Esophagus squamous epithelium (tissue), 5 donors: ENCODE results near the gene LIM2. TPM values are rescaled to one million over a fixed set of nuclear protein-coding genes. Genes with fewer than 3 reads are reported as not detected.
"Not testable (repeated sequence)": the region's sequence is repeated elsewhere in the genome, so short reads cannot be mapped to it uniquely, and the experiment has no call there.

ENCODE experiments used
- DNase-seq: peaks from one replicate; lab custom pipeline; 2025; lab: John Stamatoyannopoulos, UW
- H3K27ac ChIP-seq, 4 donors: fragments of 200-600 bp; sonication (generic); one replicate each; pipeline ENCODE4 v1.5.1; 2016 to 2019; ENCODE audit warnings: mild to moderate bottlenecking in 1 of 4
- H3K27me3 ChIP-seq, 4 donors: fragments of 200-600 bp; sonication (generic); 1 replicate in 3 of 4; 2 replicates in 1 of 4; pipeline versions ENCODE4 v1.5.1 to v1.6.0; 2017 to 2021; ENCODE audit warnings: antibody characterized with exemption in 1 of 4
- H3K36me3 ChIP-seq, 3 donors: fragments of 200-600 bp; sonication (generic); one replicate each; pipeline ENCODE4 v1.5.1; 2016 to 2019
- H3K4me1 ChIP-seq, 3 donors: fragments of 200-600 bp; sonication (generic); one replicate each; pipeline ENCODE4 v1.5.1; 2017 to 2019
- H3K4me3 ChIP-seq, 4 donors: fragments of 200-600 bp; sonication (generic); 1 replicate in 3 of 4; 2 replicates in 1 of 4; pipeline ENCODE4 v1.5.1; 2016 to 2019; ENCODE audit warnings: mild to moderate bottlenecking in 2 of 4, moderate library complexity in 1 of 4
- H3K9me3 ChIP-seq, 3 donors: fragments of 200-600 bp; sonication (generic); one replicate each; pipeline ENCODE4 v1.5.1; 2016 to 2019
- CTCF ChIP-seq, 6 experiments: fragments of 450-650 bp in 4 of 6; fragments of 200-600 bp in 2 of 6; sonication (generic) in 2 of 6; IDR thresholded peaks; one replicate each; pipeline ENCODE4 v1.5.1; 2016 to 2019; ENCODE audit warnings: antibody characterized with exemption in 6 of 6, mild to moderate bottlenecking in 4 of 6, moderate library complexity in 4 of 6
- POLR2A ChIP-seq, 4 donors: fragments of 450-650 bp; IDR thresholded peaks; one replicate each; pipeline ENCODE4 v1.6.1; 2017; ENCODE audit warnings: antibody characterized with exemption in 4 of 4, mild to moderate bottlenecking in 4 of 4, moderate library complexity in 3 of 4
- WGBS, 2 donors: methylation state at CpG; one replicate each; pipeline ENCODE4 v1.1.5; 2018; 5-methylcytosine and 5-hydroxymethylcytosine counted together
- intact Hi-C: fragments of 100-400 bp; cut with DNase I; formaldehyde crosslinking; loops from one replicate; pipeline ENCODE4 v1.15.0; 2022
- total RNA-seq, 4 donors: library from RNA; depleted of rRNA; stranded (reverse); fragments of >200 nt; gene quantifications; one replicate each; pipeline ENCODE4 v1.1.0, GENCODE V29; 2016
- donor health status: DM: yes; HTN: yes; CAD: no.

The LIM2 gene
- total RNA-seq, 4 donors from 2014 or later: not detected

DNA sequence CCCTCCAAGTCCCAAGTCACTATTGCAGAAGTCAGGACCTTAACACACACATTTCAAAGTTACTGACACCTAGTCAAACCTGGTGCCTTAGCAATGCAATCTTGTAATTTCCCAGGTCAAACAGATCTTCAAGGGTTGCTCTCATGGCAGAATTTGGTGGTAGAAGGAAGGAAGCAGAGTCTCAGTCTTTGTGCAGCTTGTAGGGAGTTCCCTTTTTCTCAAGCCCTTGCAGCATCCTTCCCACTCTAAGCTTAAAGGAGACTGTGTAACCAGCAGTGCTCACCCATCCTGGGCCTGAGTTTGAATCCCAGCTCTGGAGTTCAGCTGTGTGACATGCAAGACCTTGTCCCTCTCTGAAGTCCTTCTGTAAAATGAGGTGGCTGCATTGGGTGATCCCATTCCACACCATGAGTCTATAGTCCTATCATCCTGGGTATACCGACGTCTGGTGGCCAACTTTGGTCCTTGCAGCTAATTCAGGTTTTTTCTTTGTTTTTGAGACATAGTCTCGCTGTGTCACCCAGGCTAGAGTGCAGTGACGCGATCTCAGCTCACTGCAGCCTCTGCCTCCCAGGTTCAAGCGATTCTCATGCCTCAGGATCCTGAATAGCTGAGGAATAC is 19.8 kb upstream of the LIM2 start:
- H3K4me3 ChIP-seq: no peak overlapping the region
- DNase-seq: no peak
- H3K27me3 ChIP-seq: peaks cover 0 to 7% (median 0%) of the 10 kb centered on the region in 4 donors
- WGBS, 2 donors: 37 to 39% methylated on average over 6 of the region's 6 CpGs
- TF ChIP-seq CTCF (IDR thresholded peaks at IDR 0.05) (peak in 5 of 6 experiments; percentile 44 to 73 (median 57)), POLR2A (IDR thresholded peaks at IDR 0.05) (no peak)
- H3K36me3 ChIP-seq: no peaks in the 10 kb centered on the region
- H3K4me1 ChIP-seq: no peaks in the 10 kb centered on the region
- peaks cover 0 to 4% (median 3%) of the 10 kb centered on the region in 3 donors for H3K9me3 ChIP-seq
- H3K27ac ChIP-seq: no peak overlapping the region
- intact Hi-C loops: loop anchor here (10.0 kb wide), 1 partner anchor 73 kb away; no protein-coding TSS in a partner anchor

GRCh38 chr19:51402117-51402516 is 14.3 kb upstream of the LIM2 start:
- TF ChIP-seq CTCF (IDR thresholded peaks at IDR 0.05) (no peak), POLR2A (IDR thresholded peaks at IDR 0.05) (no peak)
- Histone ChIP-seq H3K27me3 (peaks cover 0 to 7% (median 0%) of the 10 kb centered on the region in 4 donors), H3K36me3 (no peaks in the 10 kb centered on the region), H3K4me3 (no peak overlapping the region), H3K27ac (no peak overlapping the region), H3K4me1 (peaks cover 0 to 9% (median 0%) of the 10 kb centered on the region in 3 donors), H3K9me3 (peaks cover 0 to 18% (median 11%) of the 10 kb centered on the region in 3 donors)
- 91 to 92% methylated on average over 8 to 9 of the region's 9 CpGs for WGBS, 2 donors
- intact Hi-C loops: loop anchor here (10.0 kb wide), 1 partner anchor 67 kb away; no protein-coding TSS in a partner anchor
- no peak for DNase-seq

DNA sequence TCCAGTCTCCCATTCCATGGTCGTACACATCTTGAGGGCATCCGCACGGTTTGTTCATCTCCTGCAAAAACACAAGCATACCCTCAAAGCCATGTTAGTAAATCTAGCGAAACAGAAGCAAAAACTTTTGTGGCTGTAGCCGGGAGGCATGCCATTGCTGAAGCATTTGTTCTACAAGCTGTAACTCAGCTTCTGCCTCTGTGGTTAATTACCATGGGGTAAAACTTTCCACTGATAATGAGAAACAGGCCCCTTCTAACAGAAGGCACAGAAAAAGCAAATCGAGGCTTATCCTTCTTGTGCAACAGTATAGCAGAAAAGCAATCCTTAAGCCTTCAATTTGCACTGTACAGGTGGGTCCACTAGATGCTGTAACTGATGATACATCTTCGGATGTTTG is 12.2 kb upstream of the LIM2 start:
- H3K27ac ChIP-seq, DNase-seq, H3K36me3 ChIP-seq, H3K4me3 ChIP-seq, H3K27me3 ChIP-seq: not testable (repeated sequence)
- intact Hi-C loops: loop anchor here (10.0 kb wide), 1 partner anchor 65 kb away; no protein-coding TSS in a partner anchor
- peaks cover 0 to 25% (median under 1%) of the 10 kb centered on the region in 3 donors for H3K4me1 ChIP-seq
- WGBS, 2 donors: 82 to 83% methylated on average over 7 of the region's 7 CpGs
- peaks cover 0 to 18% (median 11%) of the 10 kb centered on the region in 3 donors for H3K9me3 ChIP-seq

- Histone ChIP-seq H3K4me3 (no peak overlapping the region), H3K4me1 (peaks cover 5 to 32% (median 7%) of the 10 kb centered on the region in 3 donors), H3K27me3 (no peaks in the 10 kb centered on the region), H3K27ac (no peak overlapping the region), H3K9me3 (peaks cover 0 to 18% (median 11%) of the 10 kb centered on the region in 3 donors), H3K36me3 (no peaks in the 10 kb centered on the region)
- WGBS, 2 donors: 88 to 89% methylated on average over 5 of the region's 5 CpGs
- TF ChIP-seq POLR2A (IDR thresholded peaks at IDR 0.05) (no peak), CTCF (IDR thresholded peaks at IDR 0.05) (no peak)
- intact Hi-C loops: no loop called here
- no peak for DNase-seq
Observed at GRCh38 chr19:51399231-51399630, 11.5 kb upstream of the LIM2 start.

DNA sequence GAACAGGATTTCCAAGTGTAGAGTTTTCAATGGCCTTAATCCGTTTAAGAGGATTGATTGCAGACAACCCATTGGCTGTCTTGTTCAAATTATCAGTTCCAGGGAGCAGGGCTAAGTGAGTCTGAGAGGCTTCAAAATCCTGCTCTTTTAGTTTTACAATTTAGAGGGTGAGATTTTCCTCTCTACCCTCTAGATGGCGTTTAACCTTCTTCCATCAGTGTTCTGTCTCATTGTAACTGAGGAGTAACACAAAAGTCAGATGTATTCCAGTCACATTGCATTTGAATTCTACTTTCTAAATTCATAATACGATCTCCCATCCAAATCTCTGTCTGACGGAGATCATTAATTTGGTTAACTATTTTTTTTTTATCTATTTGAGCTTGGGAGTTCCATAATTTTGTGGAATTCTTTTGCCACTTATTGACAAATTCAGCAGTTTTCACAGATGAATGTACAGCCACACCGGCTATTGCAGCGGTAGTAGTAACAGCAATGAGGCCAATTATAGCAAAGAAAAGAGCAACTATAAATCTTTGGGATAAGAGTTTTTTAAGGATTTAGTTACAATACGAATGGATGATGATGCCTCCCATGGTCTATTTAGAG is 10.4 kb upstream of the LIM2 start:
- no peaks in the 10 kb centered on the region for H3K27me3 ChIP-seq
- 43 to 44% methylated on average over 7 of the region's 7 CpGs for WGBS, 2 donors
- peaks cover 5 to 40% (median 11%) of the 10 kb centered on the region in 3 donors for H3K4me1 ChIP-seq
- TF ChIP-seq CTCF (IDR thresholded peaks at IDR 0.05) (peak in 4 of 6 experiments; percentile 31 to 46 (median 38)), POLR2A (IDR thresholded peaks at IDR 0.05) (no peak)
- intact Hi-C loops: no loop called here
- H3K4me3 ChIP-seq: no peak overlapping the region
- H3K36me3 ChIP-seq: no peaks in the 10 kb centered on the region
- DNase-seq: no peak
- peak overlapping the region in 1 of 4 donors; percentile 28 for H3K27ac ChIP-seq
- peaks cover 0 to 18% (median 11%) of the 10 kb centered on the region in 3 donors for H3K9me3 ChIP-seq

- 49 to 65% methylated on average over 9 of the region's 9 CpGs for WGBS, 2 donors
- peaks cover 0 to 12% (median 6%) of the 10 kb centered on the region in 3 donors for H3K9me3 ChIP-seq
- H3K36me3 ChIP-seq, intact Hi-C loops, DNase-seq, H3K27me3 ChIP-seq, H3K4me3 ChIP-seq: not testable (repeated sequence)
- peak overlapping the region in 2 of 4 donors; percentile 7 to 28 for H3K27ac ChIP-seq
- H3K4me1 ChIP-seq: peaks cover 5 to 40% (median 11%) of the 10 kb centered on the region in 3 donors
Observed at GRCh38 chr19:51397453-51397852, 9.7 kb upstream of the LIM2 start.
